ENCODE data around the gene OSER1. TPM values are rescaled to one million over a fixed set of nuclear protein-coding genes. Genes with fewer than 3 reads are reported as not detected.

The OSER1 gene
- 10 to 100 TPM; 24.0 to 57.8 (median 51.3) TPM for polyA plus RNA-seq
- long read RNA-seq, donor 1, transcript OSER1-201 (4 exons, 1,572 nt) = major isoform, 46 of 62 reads
- long read RNA-seq, donor 1, partial matches to known transcripts = 16 of 62 reads
- long read RNA-seq, donor 1, other reads (novel, unspliced or antisense) = 0 of 62 reads
- long read RNA-seq, donor 2, transcript OSER1-201 (4 exons, 1,572 nt) = major isoform, 7 of 7 reads
- long read RNA-seq, donor 2, partial matches to known transcripts = 0 of 7 reads
- long read RNA-seq, donor 2, other reads (novel, unspliced or antisense) = 0 of 7 reads
- long read RNA-seq, donor 3, transcript OSER1-201 (4 exons, 1,572 nt) = major isoform, 5 of 13 reads
- long read RNA-seq, donor 3, partial matches to known transcripts = 8 of 13 reads
- long read RNA-seq, donor 3, other reads (novel, unspliced or antisense) = 0 of 13 reads
- long read RNA-seq, donor 4 = 0 reads
- long read RNA-seq, donor 5, partial matches to known transcripts = 0 of 4 reads
- long read RNA-seq, donor 5, other reads (novel, unspliced or antisense) = 0 of 4 reads
- long read RNA-seq, donor 6, transcript OSER1-201 (4 exons, 1,572 nt) = major isoform, 13 of 18 reads
- long read RNA-seq, donor 6, partial matches to known transcripts = 5 of 18 reads
- long read RNA-seq, donor 6, other reads (novel, unspliced or antisense) = 0 of 18 reads
- long read RNA-seq, donor 7, transcript OSER1-201 (4 exons, 1,572 nt) = major isoform, 15 of 15 reads
- long read RNA-seq, donor 7, partial matches to known transcripts = 0 of 15 reads
- long read RNA-seq, donor 7, other reads (novel, unspliced or antisense) = 0 of 15 reads
- long read RNA-seq, donor 8, partial matches to known transcripts = 0 of 2 reads
- long read RNA-seq, donor 8, other reads (novel, unspliced or antisense) = 0 of 2 reads
- long read RNA-seq, donor 9, partial matches to known transcripts = 0 of 2 reads
- long read RNA-seq, donor 9, other reads (novel, unspliced or antisense) = 0 of 2 reads
- long read RNA-seq, donor 10, transcript OSER1-201 (4 exons, 1,572 nt) = major isoform, 22 of 34 reads
- long read RNA-seq, donor 10, partial matches to known transcripts = 12 of 34 reads
- long read RNA-seq, donor 10, other reads (novel, unspliced or antisense) = 0 of 34 reads

- FAIRE-seq = no peak
- 1% methylated on average over 43 to 79 of the region's 79 CpGs for WGBS, 3 donors
- peak; percentile 99 for DNase-seq
- no peaks in the 10 kb centered on the region for H3K27me3 ChIP-seq (ENCODE audit: control insufficient read depth in 3 of 3, insufficient read depth in 3 of 3, low read length in 3 of 3)
- peaks cover 0 to 12% (median 6%) of the 10 kb centered on the region in 3 donors for H3K4me1 ChIP-seq (ENCODE audit: control insufficient read depth in 3 of 3, insufficient read depth in 2 of 3, low read depth in 1 of 3, low read length in 2 of 3)
- H3K27ac ChIP-seq (ENCODE audit: low read depth in 1 of 3, low read length in 2 of 3) = peak within 1 kb of the TSS; percentile 87 to 97 (median 97)
- no peaks in the 10 kb centered on the region for H3K9me3 ChIP-seq (ENCODE audit: control insufficient read depth in 2 of 2, insufficient read depth in 1 of 2, low read depth in 1 of 2, low read length in 1 of 2)
- H3K36me3 ChIP-seq (ENCODE audit: control insufficient read depth in 3 of 3, insufficient read depth in 2 of 3, low read depth in 1 of 3, low read length in 3 of 3) = peaks cover 0 to 3% (median 2%) of the 10 kb centered on the region in 3 donors
- H3K4me3 ChIP-seq (ENCODE audit: low read depth in 1 of 3, low read length in 3 of 3) = peak within 1 kb of the TSS; percentile 72 to 81 (median 79)
These were observed at the start of gene OSER1 for GRCh38 chr20:44210406-44211176. Gene OSER1 (minus strand): TSS chr20:44210771. CDS start chr20:44206957, 3,814 bp downstream.

DNA sequence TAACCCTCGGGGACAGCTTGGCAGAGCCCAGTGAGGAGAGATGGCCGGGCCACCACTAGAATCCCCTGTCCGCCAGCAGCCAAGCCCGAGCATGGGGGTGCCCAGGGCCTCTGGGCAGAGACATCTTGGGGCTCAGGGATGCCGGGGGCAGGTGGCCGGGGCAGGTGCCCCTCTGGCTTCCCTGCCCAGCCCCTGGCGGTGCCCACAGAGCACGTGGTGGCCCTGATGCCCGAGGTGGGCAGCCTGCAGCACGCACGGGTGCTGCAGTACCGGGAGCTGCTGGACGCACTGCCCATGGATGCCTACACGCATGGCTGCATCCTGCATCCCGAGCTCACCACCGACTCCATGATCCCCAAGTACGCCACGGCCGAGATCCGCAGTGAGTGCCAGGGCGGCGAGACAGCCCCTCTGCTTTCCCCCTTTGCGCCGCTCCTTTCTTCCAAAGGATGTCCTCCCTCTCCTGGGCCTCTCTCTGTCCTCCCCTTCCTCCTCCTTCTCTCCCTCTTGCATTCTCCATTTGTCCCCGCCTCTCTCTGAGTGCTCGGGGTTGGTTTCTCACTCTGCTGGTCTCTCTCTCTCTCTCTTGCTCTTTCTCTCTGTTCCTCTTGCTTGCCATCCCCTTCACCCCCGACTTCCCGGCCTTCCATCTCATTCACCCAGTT is 47.8 kb upstream of the OSER1 start:
- FAIRE-seq = no peak
- Histone ChIP-seq H3K36me3 (ENCODE audit: control insufficient read depth in 3 of 3, insufficient read depth in 2 of 3, low read depth in 1 of 3, low read length in 3 of 3) (no peaks in the 10 kb centered on the region), H3K9me3 (ENCODE audit: control insufficient read depth in 2 of 2, insufficient read depth in 1 of 2, low read depth in 1 of 2, low read length in 1 of 2) (no peaks in the 10 kb centered on the region), H3K4me1 (ENCODE audit: control insufficient read depth in 3 of 3, insufficient read depth in 2 of 3, low read depth in 1 of 3, low read length in 2 of 3) (no peaks in the 10 kb centered on the region), H3K4me3 (ENCODE audit: low read depth in 1 of 3, low read length in 3 of 3) (no peak overlapping the region), H3K27me3 (ENCODE audit: control insufficient read depth in 3 of 3, insufficient read depth in 3 of 3, low read length in 3 of 3) (no peaks in the 10 kb centered on the region), H3K27ac (ENCODE audit: low read depth in 1 of 3, low read length in 2 of 3) (no peak overlapping the region)
- DNase-seq = no peak
- WGBS, 3 donors = 88 to 94% (median 89%) methylated on average over 24 to 28 of the region's 28 CpGs

- no peaks in the 10 kb centered on the region for H3K27me3 ChIP-seq (ENCODE audit: control insufficient read depth in 3 of 3, insufficient read depth in 3 of 3, low read length in 3 of 3)
- H3K4me3 ChIP-seq (ENCODE audit: low read depth in 1 of 3, low read length in 3 of 3) = no peak overlapping the region
- no peak overlapping the region for H3K27ac ChIP-seq (ENCODE audit: low read depth in 1 of 3, low read length in 2 of 3)
- no peaks in the 10 kb centered on the region for H3K36me3 ChIP-seq (ENCODE audit: control insufficient read depth in 3 of 3, insufficient read depth in 2 of 3, low read depth in 1 of 3, low read length in 3 of 3)
- no peaks in the 10 kb centered on the region for H3K4me1 ChIP-seq (ENCODE audit: control insufficient read depth in 3 of 3, insufficient read depth in 2 of 3, low read depth in 1 of 3, low read length in 2 of 3)
- FAIRE-seq (no peak), DNase-seq (no peak)
- no peaks in the 10 kb centered on the region for H3K9me3 ChIP-seq (ENCODE audit: control insufficient read depth in 2 of 2, insufficient read depth in 1 of 2, low read depth in 1 of 2, low read length in 1 of 2)
- WGBS, 3 donors = 87 to 90% (median 90%) methylated on average over 21 of the region's 21 CpGs
These were observed 46.4 kb upstream of the OSER1 start for GRCh38 chr20:44256961-44257360.

- no peaks in the 10 kb centered on the region for H3K4me1 ChIP-seq (ENCODE audit: control insufficient read depth in 3 of 3, insufficient read depth in 2 of 3, low read depth in 1 of 3, low read length in 2 of 3)
- DNase-seq (no peak), FAIRE-seq (no peak)
- WGBS, 3 donors = 92 to 96% (median 93%) methylated on average over 1 of the region's 1 CpG
- H3K27ac ChIP-seq (ENCODE audit: low read depth in 1 of 3, low read length in 2 of 3) = no peak overlapping the region
- no peaks in the 10 kb centered on the region for H3K36me3 ChIP-seq (ENCODE audit: control insufficient read depth in 3 of 3, insufficient read depth in 2 of 3, low read depth in 1 of 3, low read length in 3 of 3)
- H3K27me3 ChIP-seq (ENCODE audit: control insufficient read depth in 3 of 3, insufficient read depth in 3 of 3, low read length in 3 of 3) = no peaks in the 10 kb centered on the region
- H3K4me3 ChIP-seq (ENCODE audit: low read depth in 1 of 3, low read length in 3 of 3) = no peak overlapping the region
- H3K9me3 ChIP-seq (ENCODE audit: control insufficient read depth in 2 of 2, insufficient read depth in 1 of 2, low read depth in 1 of 2, low read length in 1 of 2) = no peaks in the 10 kb centered on the region
These were observed 45.4 kb upstream of the OSER1 start for GRCh38 chr20:44255942-44256341.

GRCh38 chr20:44254073-44254472 is 43.5 kb upstream of the OSER1 start:
- no peaks in the 10 kb centered on the region for H3K4me1 ChIP-seq (ENCODE audit: control insufficient read depth in 3 of 3, insufficient read depth in 2 of 3, low read depth in 1 of 3, low read length in 2 of 3)
- peaks cover 0 to 5% (median 0%) of the 10 kb centered on the region in 3 donors for H3K27me3 ChIP-seq (ENCODE audit: control insufficient read depth in 3 of 3, insufficient read depth in 3 of 3, low read length in 3 of 3)
- H3K27ac ChIP-seq (ENCODE audit: low read depth in 1 of 3, low read length in 2 of 3) = no peak overlapping the region
- no peaks in the 10 kb centered on the region for H3K36me3 ChIP-seq (ENCODE audit: control insufficient read depth in 3 of 3, insufficient read depth in 2 of 3, low read depth in 1 of 3, low read length in 3 of 3)
- no peak for FAIRE-seq
- no peak for DNase-seq
- 85 to 92% (median 86%) methylated on average over 8 of the region's 8 CpGs for WGBS, 3 donors
- no peak overlapping the region for H3K4me3 ChIP-seq (ENCODE audit: low read depth in 1 of 3, low read length in 3 of 3)
- no peaks in the 10 kb centered on the region for H3K9me3 ChIP-seq (ENCODE audit: control insufficient read depth in 2 of 2, insufficient read depth in 1 of 2, low read depth in 1 of 2, low read length in 1 of 2)

DNA sequence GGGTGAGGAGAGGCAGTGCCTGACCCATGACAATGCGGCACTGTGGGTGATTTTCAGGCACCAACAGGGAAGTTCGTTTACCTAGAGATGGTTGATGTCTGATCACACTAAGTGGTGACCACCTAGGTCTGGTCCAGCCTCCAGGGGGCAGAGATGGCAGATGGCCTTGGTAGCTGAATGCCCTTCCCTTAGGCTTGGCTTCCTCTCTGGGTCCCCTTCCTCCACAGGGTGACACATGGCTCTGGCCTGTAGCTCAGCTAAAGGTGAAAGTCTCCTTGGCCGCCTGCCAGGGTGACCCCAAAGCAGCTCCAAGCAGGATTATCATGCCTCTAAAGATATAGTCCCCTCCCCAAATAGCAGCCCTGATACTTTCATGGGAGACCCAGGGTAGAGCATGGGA is 43.0 kb upstream of the OSER1 start:
- Histone ChIP-seq H3K9me3 (ENCODE audit: control insufficient read depth in 2 of 2, insufficient read depth in 1 of 2, low read depth in 1 of 2, low read length in 1 of 2) (no peaks in the 10 kb centered on the region), H3K36me3 (ENCODE audit: control insufficient read depth in 3 of 3, insufficient read depth in 2 of 3, low read depth in 1 of 3, low read length in 3 of 3) (no peaks in the 10 kb centered on the region), H3K4me1 (ENCODE audit: control insufficient read depth in 3 of 3, insufficient read depth in 2 of 3, low read depth in 1 of 3, low read length in 2 of 3) (no peaks in the 10 kb centered on the region), H3K27me3 (ENCODE audit: control insufficient read depth in 3 of 3, insufficient read depth in 3 of 3, low read length in 3 of 3) (peaks cover 0 to 7% (median 0%) of the 10 kb centered on the region in 3 donors), H3K4me3 (ENCODE audit: low read depth in 1 of 3, low read length in 3 of 3) (no peak overlapping the region), H3K27ac (ENCODE audit: low read depth in 1 of 3, low read length in 2 of 3) (no peak overlapping the region)
- DNase-seq (peak; percentile 3 to 11), FAIRE-seq (no peak)
- 65 to 76% (median 72%) methylated on average over 3 of the region's 3 CpGs for WGBS, 3 donors

DNA sequence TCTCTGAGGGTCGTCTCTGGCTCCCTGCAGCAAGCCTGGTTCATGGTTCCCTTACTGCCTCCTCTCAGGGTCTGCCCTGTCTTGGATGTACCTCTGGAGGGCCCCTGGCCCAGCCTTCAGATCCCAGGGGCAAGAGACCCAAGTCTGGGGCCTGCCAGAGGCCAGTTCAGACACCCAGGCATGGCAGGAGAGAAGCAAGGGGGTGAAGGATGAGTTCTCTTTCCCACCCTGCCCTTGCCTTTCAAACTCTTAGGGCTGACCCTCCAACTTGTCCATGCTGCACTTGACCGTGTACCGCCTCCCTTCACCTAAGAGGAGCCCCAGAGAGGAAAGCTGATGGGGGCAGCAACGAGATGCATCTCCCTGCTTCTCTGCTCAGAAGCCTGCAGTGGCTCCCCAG is 40.7 kb upstream of the OSER1 start:
- no peaks in the 10 kb centered on the region for H3K9me3 ChIP-seq (ENCODE audit: control insufficient read depth in 2 of 2, insufficient read depth in 1 of 2, low read depth in 1 of 2, low read length in 1 of 2)
- H3K36me3 ChIP-seq (ENCODE audit: control insufficient read depth in 3 of 3, insufficient read depth in 2 of 3, low read depth in 1 of 3, low read length in 3 of 3) = no peaks in the 10 kb centered on the region
- FAIRE-seq = no peak
- 62 to 73% (median 71%) methylated on average over 4 of the region's 4 CpGs for WGBS, 3 donors
- H3K27ac ChIP-seq (ENCODE audit: low read depth in 1 of 3, low read length in 2 of 3) = no peak overlapping the region
- DNase-seq = no peak
- H3K27me3 ChIP-seq (ENCODE audit: control insufficient read depth in 3 of 3, insufficient read depth in 3 of 3, low read length in 3 of 3) = peaks cover 0 to 15% (median 12%) of the 10 kb centered on the region in 3 donors
- H3K4me3 ChIP-seq (ENCODE audit: low read depth in 1 of 3, low read length in 3 of 3) = no peak overlapping the region
- no peaks in the 10 kb centered on the region for H3K4me1 ChIP-seq (ENCODE audit: control insufficient read depth in 3 of 3, insufficient read depth in 2 of 3, low read depth in 1 of 3, low read length in 2 of 3)

Measured in small intestine (tissue), 16 donors.